Parathyroid adenoma (tissue), 2 donors: ENCODE measurements around the gene BUD13.

Experiments used
- H2AFZ ChIP-seq: fragments of 300-600 bp; sonication (generic); one replicate; pipeline ENCODE4 v1.7.0; 2017; ENCODE audit warnings: antibody characterized with exemption, mild to moderate bottlenecking
- H3K27ac ChIP-seq: fragments of 300-600 bp; sonication (generic); one replicate; pipeline ENCODE4 v1.7.0; 2017
- H3K27me3 ChIP-seq: fragments of 300-600 bp; sonication (generic); one replicate; pipeline ENCODE4 v1.7.0; 2017; ENCODE audit warnings: low read length; ENCODE audit not compliant: control insufficient read depth, insufficient read depth
- H3K36me3 ChIP-seq: fragments of 300-600 bp; sonication (generic); one replicate; pipeline ENCODE4 v1.7.0; 2017; ENCODE audit warnings: low read length; ENCODE audit not compliant: control insufficient read depth, insufficient read depth
- H3K4me1 ChIP-seq: fragments of 300-600 bp; sonication (generic); one replicate; pipeline ENCODE4 v1.7.0; 2017; ENCODE audit warnings: control low read depth
- H3K4me2 ChIP-seq: fragments of 300-600 bp; sonication (generic); one replicate; pipeline ENCODE4 v1.7.0; 2017; ENCODE audit warnings: low read length
- H3K4me3 ChIP-seq: fragments of 300-600 bp; sonication (generic); one replicate; pipeline ENCODE4 v1.7.0; 2017; ENCODE audit warnings: low read depth, low read length
- H3K79me2 ChIP-seq: fragments of 300-600 bp; sonication (generic); one replicate; pipeline ENCODE4 v1.7.0; 2017; ENCODE audit warnings: control low read depth
- H3K9ac ChIP-seq: fragments of 300-600 bp; sonication (generic); one replicate; pipeline ENCODE4 v1.7.0; 2017; ENCODE audit warnings: mild to moderate bottlenecking
- H3K9me3 ChIP-seq: fragments of 300-600 bp; sonication (generic); one replicate; pipeline ENCODE4 v1.7.0; 2017; ENCODE audit warnings: low read length; ENCODE audit not compliant: control insufficient read depth
- TF ChIP-seq, protein P1 (sequence below): fragments of 300-600 bp; sonication (generic); IDR thresholded peaks from one replicate; pipeline ENCODE4 v1.7.0; 2017; ENCODE audit warnings: antibody characterized with exemption, mild to moderate bottlenecking
- donor health status: primary hyperparathyroidism.

BUD13 gene

DNA sequence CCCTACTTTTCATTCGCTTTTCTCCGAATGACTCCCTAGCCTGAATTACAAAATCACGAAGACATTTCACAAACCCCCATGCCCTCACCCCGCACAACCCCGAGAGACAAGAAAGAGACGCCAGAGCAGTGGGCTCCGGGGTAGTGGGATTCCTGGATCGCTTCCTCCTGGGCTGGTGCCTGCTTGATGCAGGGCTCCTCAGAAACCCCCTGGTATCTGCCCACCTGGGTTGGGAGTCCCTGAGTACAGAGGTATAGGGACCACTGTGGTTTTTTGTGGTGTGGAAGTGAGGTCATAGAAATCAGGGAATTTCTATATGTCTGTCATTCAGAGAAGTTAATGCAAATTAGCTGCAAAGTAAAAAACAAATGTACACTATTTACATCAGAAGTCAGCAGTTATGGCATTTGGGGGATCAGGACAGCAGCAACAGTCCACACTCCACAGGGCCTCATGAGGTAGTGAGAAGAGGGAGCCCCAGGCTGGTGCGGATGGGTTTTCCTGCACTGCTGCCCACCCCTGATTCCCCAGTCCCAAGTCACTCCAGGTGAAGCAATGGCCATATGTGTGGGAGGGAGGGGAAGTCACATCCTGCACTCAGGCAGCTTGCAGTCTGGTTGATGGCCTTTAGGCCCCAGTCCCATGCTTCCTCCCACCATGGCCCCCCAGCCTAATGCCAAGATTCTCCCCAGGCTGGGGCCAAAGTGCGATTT is 39.6 kb downstream of the BUD13 start:
- Histone ChIP-seq H3K4me2 (no peak overlapping the region), H3K27me3 (no peaks in the 10 kb centered on the region), H2AFZ (no peak overlapping the region), H3K27ac (no peak overlapping the region), H3K4me1 (no peaks in the 10 kb centered on the region), H3K4me3 (no peak overlapping the region), H3K36me3 (no peaks in the 10 kb centered on the region), H3K79me2 (no peaks in the 10 kb centered on the region), H3K9ac (no peak overlapping the region), H3K9me3 (no peaks in the 10 kb centered on the region)
- TF ChIP-seq, protein P1, sequence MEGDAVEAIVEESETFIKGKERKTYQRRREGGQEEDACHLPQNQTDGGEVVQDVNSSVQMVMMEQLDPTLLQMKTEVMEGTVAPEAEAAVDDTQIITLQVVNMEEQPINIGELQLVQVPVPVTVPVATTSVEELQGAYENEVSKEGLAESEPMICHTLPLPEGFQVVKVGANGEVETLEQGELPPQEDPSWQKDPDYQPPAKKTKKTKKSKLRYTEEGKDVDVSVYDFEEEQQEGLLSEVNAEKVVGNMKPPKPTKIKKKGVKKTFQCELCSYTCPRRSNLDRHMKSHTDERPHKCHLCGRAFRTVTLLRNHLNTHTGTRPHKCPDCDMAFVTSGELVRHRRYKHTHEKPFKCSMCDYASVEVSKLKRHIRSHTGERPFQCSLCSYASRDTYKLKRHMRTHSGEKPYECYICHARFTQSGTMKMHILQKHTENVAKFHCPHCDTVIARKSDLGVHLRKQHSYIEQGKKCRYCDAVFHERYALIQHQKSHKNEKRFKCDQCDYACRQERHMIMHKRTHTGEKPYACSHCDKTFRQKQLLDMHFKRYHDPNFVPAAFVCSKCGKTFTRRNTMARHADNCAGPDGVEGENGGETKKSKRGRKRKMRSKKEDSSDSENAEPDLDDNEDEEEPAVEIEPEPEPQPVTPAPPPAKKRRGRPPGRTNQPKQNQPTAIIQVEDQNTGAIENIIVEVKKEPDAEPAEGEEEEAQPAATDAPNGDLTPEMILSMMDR = no peak

DNA sequence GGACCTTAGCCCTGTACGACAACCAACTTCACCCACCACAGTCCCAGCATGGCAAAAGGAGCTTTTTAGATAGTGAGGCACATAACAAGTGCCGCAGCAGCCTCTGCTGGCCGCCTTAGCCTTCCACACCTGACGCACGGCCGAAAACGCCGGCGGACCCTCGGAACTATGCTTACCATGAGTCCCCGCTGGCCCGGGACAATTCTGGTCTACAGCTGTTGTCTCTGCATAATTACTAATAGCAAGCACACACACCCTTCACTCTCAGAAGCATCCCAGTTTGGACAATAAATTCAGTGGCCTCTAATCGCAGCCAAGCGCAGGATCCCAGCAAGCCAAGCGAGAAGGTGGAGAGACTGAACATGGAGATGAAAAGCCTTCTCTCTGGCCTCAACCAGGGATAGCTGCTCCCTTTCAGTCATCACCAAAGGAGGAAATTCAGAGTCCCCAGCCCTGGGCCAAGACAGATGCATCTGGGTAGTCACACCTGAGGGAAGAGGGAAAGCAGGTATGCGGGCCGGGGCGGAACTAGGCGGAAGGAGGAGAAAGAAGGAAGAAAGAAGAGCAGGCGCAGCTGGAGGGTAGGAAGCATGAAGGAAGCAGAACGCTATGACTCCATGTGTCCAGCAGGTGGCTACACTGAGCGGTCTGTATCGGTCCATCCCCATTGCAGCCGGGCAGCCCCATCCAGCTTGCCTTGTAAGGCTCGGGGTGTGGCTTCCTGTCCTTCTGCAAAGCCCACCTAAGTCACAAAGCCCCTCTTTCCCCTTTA is 40.3 kb downstream of the BUD13 start:
- Histone ChIP-seq H3K9ac (no peak overlapping the region), H3K27ac (no peak overlapping the region), H3K4me1 (no peaks in the 10 kb centered on the region), H3K9me3 (no peaks in the 10 kb centered on the region), H3K4me3 (no peak overlapping the region), H3K36me3 (no peaks in the 10 kb centered on the region), H3K4me2 (no peak overlapping the region), H3K27me3 (no peaks in the 10 kb centered on the region), H2AFZ (no peak overlapping the region), H3K79me2 (no peaks in the 10 kb centered on the region)
- TF ChIP-seq, protein P1 = peak; percentile 50

DNA sequence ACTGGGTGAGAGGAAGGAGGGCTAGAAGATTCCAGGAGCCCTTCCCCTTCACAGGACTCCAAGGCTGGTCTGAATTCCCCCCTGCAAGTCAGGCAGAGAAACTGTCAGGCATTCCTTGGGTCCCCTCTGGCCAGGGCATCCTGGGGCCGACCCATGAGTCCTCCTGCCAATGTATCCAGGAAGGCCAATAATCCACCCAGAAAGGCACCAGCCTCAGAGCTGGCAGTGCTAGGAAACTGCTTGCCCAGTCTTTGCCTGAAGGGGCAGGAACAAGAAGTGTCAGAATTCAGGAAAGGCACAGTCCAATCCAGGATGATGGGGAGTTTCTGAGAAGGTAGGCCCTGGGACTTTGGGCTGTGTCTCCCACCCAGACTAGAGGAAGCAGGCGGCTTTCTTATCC is 41.0 kb downstream of the BUD13 start:
- Histone ChIP-seq H3K9ac (no peak overlapping the region), H3K36me3 (no peaks in the 10 kb centered on the region), H3K9me3 (no peaks in the 10 kb centered on the region), H3K79me2 (no peaks in the 10 kb centered on the region), H3K27ac (no peak overlapping the region), H2AFZ (no peak overlapping the region), H3K4me1 (no peaks in the 10 kb centered on the region), H3K27me3 (no peaks in the 10 kb centered on the region), H3K4me2 (no peak overlapping the region), H3K4me3 (no peak overlapping the region)
- TF ChIP-seq, protein P1 = no peak

DNA sequence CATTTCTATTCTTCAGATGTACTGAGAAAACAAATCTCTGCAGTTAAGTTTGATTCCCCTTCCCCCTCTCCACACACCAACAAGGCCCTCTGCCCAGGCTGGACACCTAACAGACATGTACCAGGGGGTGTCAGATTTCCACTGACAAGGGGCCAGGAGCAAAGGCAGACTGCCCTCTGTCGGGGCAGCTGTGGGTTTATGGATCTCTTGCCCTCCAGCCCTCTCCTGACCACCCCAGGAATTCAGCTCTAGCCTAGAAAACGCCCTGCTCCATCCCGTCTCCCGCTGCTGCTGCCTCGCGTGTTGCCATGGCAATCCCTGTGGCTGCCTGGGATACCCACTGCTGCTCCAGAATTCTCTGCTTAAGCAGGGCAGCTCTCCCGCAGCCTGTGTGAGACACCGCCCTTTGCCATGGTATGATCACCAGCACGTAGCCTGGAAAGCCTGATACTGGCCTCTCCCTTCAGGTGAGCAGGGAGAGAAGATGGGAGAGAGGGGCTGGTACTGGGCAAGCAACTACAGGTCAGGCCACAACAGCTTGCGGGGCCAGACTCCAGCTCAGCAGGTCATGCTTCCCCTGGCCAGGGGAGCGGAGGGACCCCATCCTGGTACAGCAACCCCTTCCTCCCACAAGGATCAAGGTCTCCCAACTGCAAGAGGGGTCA is 41.6 kb downstream of the BUD13 start:
- H3K9me3 ChIP-seq = no peaks in the 10 kb centered on the region
- H2AFZ ChIP-seq = no peak overlapping the region
- no peak overlapping the region for H3K9ac ChIP-seq
- no peak overlapping the region for H3K4me2 ChIP-seq
- H3K27me3 ChIP-seq = no peaks in the 10 kb centered on the region
- no peaks in the 10 kb centered on the region for H3K36me3 ChIP-seq
- no peaks in the 10 kb centered on the region for H3K4me1 ChIP-seq
- H3K79me2 ChIP-seq = no peaks in the 10 kb centered on the region
- no peak overlapping the region for H3K27ac ChIP-seq
- H3K4me3 ChIP-seq = no peak overlapping the region
- TF ChIP-seq, protein P1 = no peak
